Stimulated activated CD4-positive, alpha-beta T cell treated with anti-CD3 and anti-CD28 coated beads, Interleukin-4, amount 100 ng/mL, for 24 hours (primary cell): ENCODE measurements around the gene CACNA2D3.
"Not testable (repeated sequence)": the region's sequence is repeated elsewhere in the genome, so short reads cannot be mapped to it uniquely, and the experiment has no call there.

Source experiments
- DNase-seq: peaks from one replicate; pipeline ENCODE4 v3.0.0-alpha.2; 2020

Gene CACNA2D3

GRCh38 chr3:54596087-54596486, 473.7 kb downstream of the CACNA2D3 start:
- no peak for DNase-seq

- no peak for DNase-seq
Observed at GRCh38 chr3:54599716-54600115, 477.4 kb downstream of the CACNA2D3 start.

DNA sequence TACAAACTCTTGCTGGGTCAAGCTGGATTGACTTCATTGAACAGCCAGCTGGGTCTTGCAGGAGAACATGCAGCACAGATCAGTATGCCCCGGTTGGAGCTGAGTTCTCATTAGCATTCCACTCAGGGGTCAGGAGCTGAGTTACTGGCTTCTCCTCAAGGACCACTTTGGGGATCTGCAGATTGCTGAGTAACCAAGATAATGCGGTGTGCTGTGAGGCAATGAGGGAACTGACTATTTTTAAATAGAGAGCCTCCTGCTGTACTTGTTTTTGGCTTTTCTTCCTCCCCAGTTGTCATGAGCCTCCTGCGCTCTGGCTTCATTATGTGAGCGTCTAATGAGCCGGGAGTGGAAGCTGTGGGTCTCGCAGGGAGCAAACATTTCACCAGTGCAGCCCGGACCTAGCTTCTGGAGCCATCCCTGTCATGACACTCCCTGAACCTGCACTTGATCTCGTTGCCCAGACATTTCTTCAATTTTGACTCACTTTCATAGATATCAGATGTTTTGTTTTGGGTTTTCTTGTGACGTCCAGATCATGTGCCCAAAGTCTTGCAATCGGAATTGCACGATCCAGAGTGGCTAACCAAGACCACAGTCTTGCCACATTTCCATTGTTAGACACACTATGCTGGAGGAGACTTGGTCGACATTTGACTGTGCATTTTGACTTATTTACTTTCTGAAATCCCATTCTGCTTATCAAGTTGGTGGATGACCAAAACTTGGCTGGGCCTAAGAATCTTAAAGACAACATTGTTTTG, 478.3 kb downstream of the CACNA2D3 start:
- DNase-seq: no peak

DNA sequence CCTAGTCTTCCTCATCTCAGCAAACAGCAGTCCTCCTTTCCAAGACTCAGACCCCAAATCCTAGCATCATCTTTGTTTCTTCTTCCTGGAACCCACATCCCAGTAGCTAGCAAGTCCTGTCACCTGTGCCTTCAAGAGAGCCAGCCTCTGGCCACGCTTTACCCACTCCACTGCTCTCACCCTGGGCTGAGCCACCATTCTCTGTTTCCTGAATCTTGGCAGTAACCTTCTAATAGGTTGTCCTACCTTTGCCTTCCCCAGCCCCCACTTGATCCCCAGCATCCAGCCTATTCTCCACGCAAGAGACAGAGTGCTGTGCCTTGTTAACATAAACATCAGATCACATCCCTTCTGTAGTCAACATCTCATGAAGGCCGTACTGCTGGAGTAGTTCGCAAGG, 482.1 kb downstream of the CACNA2D3 start:
- no peak for DNase-seq

- no peak for DNase-seq
Observed at GRCh38 chr3:54608041-54608440, 485.7 kb downstream of the CACNA2D3 start.

GRCh38 chr3:54619053-54619452, 496.7 kb downstream of the CACNA2D3 start:
- DNase-seq: no peak

DNA sequence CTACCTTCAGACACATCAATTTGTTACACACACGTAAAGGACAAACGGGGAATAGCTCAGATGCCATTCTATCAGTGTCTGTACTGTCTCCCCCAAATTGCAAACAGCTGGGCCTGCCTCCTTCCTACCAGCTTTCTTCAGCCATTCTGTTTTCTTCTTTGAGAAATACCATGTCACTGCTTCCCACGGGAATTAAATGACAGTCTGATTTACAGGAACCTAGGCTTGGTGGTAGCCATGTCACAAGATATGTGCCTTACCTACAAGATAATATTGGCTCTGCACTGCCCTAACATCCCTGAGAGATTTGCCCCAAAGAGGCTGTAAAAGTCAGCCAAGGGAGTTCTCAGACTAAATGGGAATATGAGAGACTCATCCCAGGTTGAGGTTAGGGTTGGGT, 497.2 kb downstream of the CACNA2D3 start:
- no peak for DNase-seq

GRCh38 chr3:54621184-54621583, 498.8 kb downstream of the CACNA2D3 start:
- no peak for DNase-seq

DNA sequence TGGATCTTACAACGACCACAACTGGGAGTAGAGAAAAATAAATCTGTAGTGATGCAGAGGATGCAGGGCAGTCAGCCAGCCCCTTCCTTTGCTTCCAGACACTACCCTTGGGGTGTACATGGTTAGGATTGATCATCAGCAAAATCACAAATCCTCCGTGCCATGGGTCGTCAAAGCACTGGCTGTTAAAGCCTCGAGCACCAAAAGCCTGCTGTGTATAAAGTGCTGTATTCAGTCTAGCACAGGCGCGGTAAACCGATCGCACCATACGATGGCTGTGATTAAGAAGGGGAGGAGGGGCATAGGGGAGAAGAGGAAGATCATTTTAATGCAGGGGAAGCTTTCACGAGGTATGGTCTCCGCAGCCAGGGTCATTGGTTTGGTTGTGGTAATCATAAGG, 500.3 kb downstream of the CACNA2D3 start:
- no peak for DNase-seq

- DNase-seq: no peak
Observed at GRCh38 chr3:54625805-54626787, 503.7 kb downstream of the CACNA2D3 start.

DNA sequence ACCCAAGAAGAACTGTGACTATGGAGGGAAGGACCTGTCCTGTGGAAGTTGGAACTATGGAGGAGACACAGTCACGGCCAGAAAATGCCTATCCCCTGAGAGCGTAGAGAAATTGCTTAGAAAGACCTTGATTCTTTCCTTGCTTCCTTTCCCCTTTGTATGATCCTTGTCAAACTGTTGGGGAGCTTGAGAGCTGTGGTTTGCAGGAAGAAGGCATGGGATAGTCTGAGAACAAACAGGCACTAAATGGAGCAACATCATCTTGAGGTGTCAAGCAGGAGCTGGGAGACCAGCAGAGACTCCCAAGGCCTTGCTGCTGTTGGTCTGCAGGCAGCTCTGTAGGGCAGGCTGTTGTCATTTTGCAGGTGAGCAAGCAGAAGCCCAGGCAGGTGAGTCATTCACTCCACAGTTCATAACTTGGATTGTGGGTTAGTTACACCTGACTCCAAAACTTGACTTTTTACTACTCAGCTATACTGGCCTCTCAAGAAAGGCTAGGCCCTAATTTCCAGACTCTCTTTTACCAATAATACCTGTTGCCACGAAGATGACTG, 506.6 kb downstream of the CACNA2D3 start:
- no peak for DNase-seq

- DNase-seq: no peak
Observed at GRCh38 chr3:54630101-54630623, 507.8 kb downstream of the CACNA2D3 start.

- DNase-seq: not testable (repeated sequence)
Observed at GRCh38 chr3:54631001-54631400, 508.6 kb downstream of the CACNA2D3 start.

- DNase-seq: no peak
Observed at GRCh38 chr3:54631516-54632325, 509.4 kb downstream of the CACNA2D3 start.

- DNase-seq: no peak
Observed at GRCh38 chr3:54632326-54632665, 509.9 kb downstream of the CACNA2D3 start.

DNA sequence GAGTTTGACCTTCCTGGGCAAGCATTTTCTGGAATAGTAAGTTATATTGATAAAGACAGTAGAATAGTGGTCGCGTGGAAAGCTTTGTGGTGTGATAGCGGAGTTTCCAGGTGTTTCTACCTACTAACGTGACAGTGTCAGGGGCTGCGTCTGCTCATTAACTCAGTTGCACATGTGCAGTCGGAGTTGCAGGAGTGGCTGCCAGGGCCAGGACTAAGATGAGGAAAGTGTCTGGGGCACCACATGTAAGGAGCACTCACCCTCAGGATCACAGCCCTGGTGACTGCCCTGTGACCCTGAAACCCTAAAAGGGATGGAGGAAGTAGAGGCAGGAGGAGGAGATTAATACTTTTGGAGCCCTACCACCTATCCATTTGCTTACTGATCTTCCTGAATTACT, 510.5 kb downstream of the CACNA2D3 start:
- no peak for DNase-seq

GRCh38 chr3:54633444-54634121, 511.2 kb downstream of the CACNA2D3 start:
- DNase-seq: no peak

GRCh38 chr3:54634122-54634469, 511.7 kb downstream of the CACNA2D3 start:
- no peak for DNase-seq

GRCh38 chr3:54639790-54640372, 517.5 kb downstream of the CACNA2D3 start:
- DNase-seq: not testable (repeated sequence)

DNA sequence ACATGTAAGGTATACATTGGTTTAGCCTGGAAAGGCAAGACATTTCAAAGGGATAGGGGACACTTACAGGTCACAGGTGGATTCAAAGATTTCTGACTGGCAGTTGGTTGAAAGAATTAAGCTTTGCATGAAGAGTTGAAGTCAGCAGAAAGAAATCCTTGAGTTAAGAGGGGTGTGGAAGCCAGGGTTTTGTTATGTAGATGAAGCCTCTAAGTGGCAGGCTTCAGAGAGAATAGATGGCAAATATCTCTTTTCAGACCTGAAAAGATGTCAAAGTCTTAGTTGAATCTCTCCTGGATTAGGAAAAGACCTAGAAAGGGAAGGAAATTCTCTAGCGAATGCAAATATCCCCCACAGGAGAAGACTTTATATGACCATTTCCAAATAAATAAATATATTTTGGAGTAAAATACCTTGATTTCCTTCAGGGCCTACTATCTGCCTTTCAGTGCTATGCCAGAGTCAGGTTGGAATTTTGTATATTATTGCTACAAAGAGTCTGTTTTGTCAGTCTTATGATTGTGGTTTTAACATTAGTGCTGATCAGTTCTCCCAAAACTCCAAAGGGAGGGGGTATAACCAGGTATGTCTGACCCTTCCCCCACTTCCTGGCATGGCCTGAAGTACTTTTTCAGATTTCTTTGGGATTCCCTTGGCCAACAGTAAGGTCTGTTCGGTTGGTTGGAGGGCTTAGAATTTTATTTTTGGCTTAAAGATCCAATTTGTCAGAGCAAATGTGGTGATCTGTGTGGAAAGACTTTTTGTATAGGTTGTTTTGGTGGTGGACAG, 519.1 kb downstream of the CACNA2D3 start:
- DNase-seq: no peak

- DNase-seq: no peak
Observed at GRCh38 chr3:54642147-54642546, 519.8 kb downstream of the CACNA2D3 start.
